ENCODE data around the gene TMPRSS11A.

- no peak for TF ChIP-seq POLR2A (IDR thresholded peaks at IDR 0.05)
- TF ChIP-seq, protein P1, sequence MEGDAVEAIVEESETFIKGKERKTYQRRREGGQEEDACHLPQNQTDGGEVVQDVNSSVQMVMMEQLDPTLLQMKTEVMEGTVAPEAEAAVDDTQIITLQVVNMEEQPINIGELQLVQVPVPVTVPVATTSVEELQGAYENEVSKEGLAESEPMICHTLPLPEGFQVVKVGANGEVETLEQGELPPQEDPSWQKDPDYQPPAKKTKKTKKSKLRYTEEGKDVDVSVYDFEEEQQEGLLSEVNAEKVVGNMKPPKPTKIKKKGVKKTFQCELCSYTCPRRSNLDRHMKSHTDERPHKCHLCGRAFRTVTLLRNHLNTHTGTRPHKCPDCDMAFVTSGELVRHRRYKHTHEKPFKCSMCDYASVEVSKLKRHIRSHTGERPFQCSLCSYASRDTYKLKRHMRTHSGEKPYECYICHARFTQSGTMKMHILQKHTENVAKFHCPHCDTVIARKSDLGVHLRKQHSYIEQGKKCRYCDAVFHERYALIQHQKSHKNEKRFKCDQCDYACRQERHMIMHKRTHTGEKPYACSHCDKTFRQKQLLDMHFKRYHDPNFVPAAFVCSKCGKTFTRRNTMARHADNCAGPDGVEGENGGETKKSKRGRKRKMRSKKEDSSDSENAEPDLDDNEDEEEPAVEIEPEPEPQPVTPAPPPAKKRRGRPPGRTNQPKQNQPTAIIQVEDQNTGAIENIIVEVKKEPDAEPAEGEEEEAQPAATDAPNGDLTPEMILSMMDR (IDR thresholded peaks at IDR 0.05 in 8 of 11, conservative IDR thresholded peaks at IDR 0.05 in 3 of 11) = no peak
These were observed 52.2 kb downstream of the TMPRSS11A start for GRCh38 chr4:67911141-67911540.
